ENCODE results near the gene ARMH4.

Gene ARMH4

GRCh38 chr14:58054100-58054499, 97.9 kb downstream of the ARMH4 start:
- no peak for DNase-seq (ENCODE audit: low spot score)

- DNase-seq (ENCODE audit: low spot score) = no peak
These were observed 103.8 kb downstream of the ARMH4 start for GRCh38 chr14:58048219-58048618.

- no peak for DNase-seq (ENCODE audit: low spot score)
These were observed 124.1 kb downstream of the ARMH4 start for GRCh38 chr14:58027904-58028303.

- DNase-seq (ENCODE audit: low spot score) = no peak
These were observed 125.0 kb downstream of the ARMH4 start for GRCh38 chr14:58026967-58027366.

GRCh38 chr14:58026219-58026618, 125.8 kb downstream of the ARMH4 start:
- no peak for DNase-seq (ENCODE audit: low spot score)

- DNase-seq (ENCODE audit: low spot score) = no peak
These were observed 137.2 kb downstream of the ARMH4 start for GRCh38 chr14:58014778-58015177.

GRCh38 chr14:58002618-58003017, 149.4 kb downstream of the ARMH4 start:
- no peak for DNase-seq (ENCODE audit: low spot score)

GRCh38 chr14:57999979-58000378, 152.0 kb downstream of the ARMH4 start:
- no peak for DNase-seq (ENCODE audit: low spot score)

GRCh38 chr14:57999471-57999870, 152.5 kb downstream of the ARMH4 start:
- DNase-seq (ENCODE audit: low spot score) = no peak

- no peak for DNase-seq (ENCODE audit: low spot score)
These were observed 153.2 kb downstream of the ARMH4 start for GRCh38 chr14:57998766-57999165.

- no peak for DNase-seq (ENCODE audit: low spot score)
These were observed 160.7 kb downstream of the ARMH4 start for GRCh38 chr14:57991353-57991752.

- no peak for DNase-seq (ENCODE audit: low spot score)
These were observed 163.6 kb downstream of the ARMH4 start for GRCh38 chr14:57988445-57988844.

GRCh38 chr14:57987596-57988300, 164.3 kb downstream of the ARMH4 start:
- DNase-seq (ENCODE audit: low spot score) = no peak

- DNase-seq (ENCODE audit: low spot score) = no peak
These were observed 165.0 kb downstream of the ARMH4 start for GRCh38 chr14:57987051-57987450.

GRCh38 chr14:57982804-57983634, 169.0 kb downstream of the ARMH4 start:
- DNase-seq (ENCODE audit: low spot score) = no peak

GRCh38 chr14:57981817-57982560, 170.0 kb downstream of the ARMH4 start:
- DNase-seq (ENCODE audit: low spot score) = no peak

GRCh38 chr14:57979376-57980048, 172.5 kb downstream of the ARMH4 start:
- DNase-seq (ENCODE audit: low spot score) = no peak

GRCh38 chr14:57976701-57977100, 175.3 kb downstream of the ARMH4 start:
- no peak for DNase-seq (ENCODE audit: low spot score)

- DNase-seq (ENCODE audit: low spot score) = no peak
These were observed 177.1 kb downstream of the ARMH4 start for GRCh38 chr14:57974896-57975295.

- no peak for DNase-seq (ENCODE audit: low spot score)
These were observed 181.4 kb downstream of the ARMH4 start for GRCh38 chr14:57970594-57970993.

GRCh38 chr14:57970175-57970574, 181.8 kb downstream of the ARMH4 start:
- DNase-seq (ENCODE audit: low spot score) = no peak

GRCh38 chr14:57963071-57963470, 188.9 kb downstream of the ARMH4 start:
- no peak for DNase-seq (ENCODE audit: low spot score)

Measured in hepatic stellate cell (primary cell).